Epithelial cell of esophagus (primary cell): Measurements from ENCODE around the gene TNKS2.

ENCODE experiments used
- DNase-seq: peaks from one replicate; pipeline ENCODE4 v3.0.0; 2010; ENCODE audit warnings: low read depth
- H3K4me3 ChIP-seq: 2 replicates; pipeline ENCODE4 v1.5.1; 2011; ENCODE audit warnings: mild to moderate bottlenecking, low read length, control low read depth
- TF ChIP-seq, protein P1 (sequence below): IDR thresholded peaks from 2 replicates; pipeline ENCODE4 v1.5.1; 2011; ENCODE audit warnings: low read depth, mild to moderate bottlenecking, low read length, control low read depth, inconsistent platforms; ENCODE audit not compliant: insufficient read depth; ENCODE audit errors: missing control alignments

TNKS2 gene

GRCh38 chr10:91883549-91884444 lies 85.6 kb downstream of the TNKS2 start:
- H3K4me3 ChIP-seq: no peak overlapping the region
- TF ChIP-seq, protein P1, sequence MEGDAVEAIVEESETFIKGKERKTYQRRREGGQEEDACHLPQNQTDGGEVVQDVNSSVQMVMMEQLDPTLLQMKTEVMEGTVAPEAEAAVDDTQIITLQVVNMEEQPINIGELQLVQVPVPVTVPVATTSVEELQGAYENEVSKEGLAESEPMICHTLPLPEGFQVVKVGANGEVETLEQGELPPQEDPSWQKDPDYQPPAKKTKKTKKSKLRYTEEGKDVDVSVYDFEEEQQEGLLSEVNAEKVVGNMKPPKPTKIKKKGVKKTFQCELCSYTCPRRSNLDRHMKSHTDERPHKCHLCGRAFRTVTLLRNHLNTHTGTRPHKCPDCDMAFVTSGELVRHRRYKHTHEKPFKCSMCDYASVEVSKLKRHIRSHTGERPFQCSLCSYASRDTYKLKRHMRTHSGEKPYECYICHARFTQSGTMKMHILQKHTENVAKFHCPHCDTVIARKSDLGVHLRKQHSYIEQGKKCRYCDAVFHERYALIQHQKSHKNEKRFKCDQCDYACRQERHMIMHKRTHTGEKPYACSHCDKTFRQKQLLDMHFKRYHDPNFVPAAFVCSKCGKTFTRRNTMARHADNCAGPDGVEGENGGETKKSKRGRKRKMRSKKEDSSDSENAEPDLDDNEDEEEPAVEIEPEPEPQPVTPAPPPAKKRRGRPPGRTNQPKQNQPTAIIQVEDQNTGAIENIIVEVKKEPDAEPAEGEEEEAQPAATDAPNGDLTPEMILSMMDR: no peak
- DNase-seq: peak; percentile 81

DNA sequence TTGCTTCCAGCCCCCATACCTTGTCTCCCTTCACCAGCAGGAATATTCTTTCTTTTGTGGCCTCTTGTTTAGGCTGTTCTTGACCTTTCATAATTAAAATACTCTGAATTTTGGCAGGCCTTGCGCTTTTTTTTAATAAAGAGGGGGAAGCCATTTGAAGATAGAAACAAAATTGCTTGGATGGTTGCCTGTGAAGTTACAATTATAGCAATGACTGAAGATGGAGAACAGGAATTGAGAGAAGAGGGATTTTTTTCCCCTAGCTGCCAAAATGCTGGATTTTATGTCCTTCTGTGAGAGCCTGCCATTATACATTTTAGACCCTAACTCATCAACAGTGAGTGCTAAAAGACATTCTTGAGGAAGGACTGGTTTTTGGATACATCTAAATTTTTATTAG lies 86.3 kb downstream of the TNKS2 start:
- H3K4me3 ChIP-seq: no peak overlapping the region
- DNase-seq: no peak
- TF ChIP-seq, protein P1: no peak

GRCh38 chr10:91885362-91886079 lies 87.3 kb downstream of the TNKS2 start:
- no peak overlapping the region for H3K4me3 ChIP-seq
- DNase-seq: no peak
- TF ChIP-seq, protein P1: no peak

DNA sequence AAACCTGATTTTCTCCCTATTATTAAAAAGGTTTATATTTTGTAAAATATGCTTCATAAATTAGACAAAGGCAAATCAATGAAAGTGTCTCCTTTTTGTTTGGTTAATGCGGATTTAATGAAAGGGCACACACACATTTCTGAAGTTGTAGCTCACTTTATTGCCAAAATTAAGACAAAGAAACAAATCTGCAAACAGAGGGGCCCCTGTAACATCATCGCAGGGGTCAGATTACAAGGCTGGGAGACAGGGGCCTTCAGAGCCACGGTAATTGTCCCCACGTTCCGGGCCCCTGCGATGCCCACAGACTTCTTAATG lies 88.7 kb downstream of the TNKS2 start:
- peak overlapping the region; percentile 44 for H3K4me3 ChIP-seq
- DNase-seq: no peak
- TF ChIP-seq, protein P1: no peak

DNA sequence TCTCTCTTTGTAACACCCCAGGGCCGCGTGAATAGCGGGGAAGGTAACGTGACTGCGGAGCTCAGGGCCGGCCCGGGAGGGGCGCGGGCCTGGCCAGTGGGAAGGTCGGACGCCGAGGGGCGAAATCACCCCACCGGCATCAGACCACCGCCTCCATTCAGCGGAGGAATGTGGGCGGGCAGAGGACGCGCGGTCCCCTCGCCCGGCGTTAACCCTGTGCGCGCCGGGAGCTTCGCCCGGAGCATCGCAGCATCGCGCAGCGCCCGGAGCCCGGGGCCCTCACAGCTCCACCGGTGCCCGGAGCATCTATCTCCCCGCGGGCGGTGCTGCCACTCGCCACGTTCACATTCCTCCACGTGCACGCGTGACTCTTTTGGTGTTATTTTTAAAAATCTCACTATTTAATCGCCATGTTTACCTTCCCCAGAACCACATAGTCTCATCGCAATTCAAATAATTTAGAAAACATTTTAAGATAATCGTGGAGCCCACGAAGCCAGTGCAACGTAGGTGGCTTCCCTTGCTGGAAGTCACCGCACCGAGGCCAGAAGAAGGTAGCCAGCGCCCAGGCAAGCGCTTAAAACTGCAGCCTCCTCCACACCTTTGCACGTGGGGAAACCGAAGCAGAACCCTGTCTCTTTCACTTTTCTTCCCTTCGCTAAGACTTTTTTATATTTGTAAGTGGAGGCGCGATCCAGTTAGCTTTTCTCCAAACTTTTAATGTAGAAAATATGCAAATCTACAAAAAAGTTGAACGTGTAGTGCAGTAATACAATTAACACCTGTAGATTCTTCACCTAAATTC lies 89.2 kb downstream of the TNKS2 start:
- no peak for DNase-seq
- TF ChIP-seq, protein P1: no peak
- peak overlapping the region; percentile 44 for H3K4me3 ChIP-seq

DNA sequence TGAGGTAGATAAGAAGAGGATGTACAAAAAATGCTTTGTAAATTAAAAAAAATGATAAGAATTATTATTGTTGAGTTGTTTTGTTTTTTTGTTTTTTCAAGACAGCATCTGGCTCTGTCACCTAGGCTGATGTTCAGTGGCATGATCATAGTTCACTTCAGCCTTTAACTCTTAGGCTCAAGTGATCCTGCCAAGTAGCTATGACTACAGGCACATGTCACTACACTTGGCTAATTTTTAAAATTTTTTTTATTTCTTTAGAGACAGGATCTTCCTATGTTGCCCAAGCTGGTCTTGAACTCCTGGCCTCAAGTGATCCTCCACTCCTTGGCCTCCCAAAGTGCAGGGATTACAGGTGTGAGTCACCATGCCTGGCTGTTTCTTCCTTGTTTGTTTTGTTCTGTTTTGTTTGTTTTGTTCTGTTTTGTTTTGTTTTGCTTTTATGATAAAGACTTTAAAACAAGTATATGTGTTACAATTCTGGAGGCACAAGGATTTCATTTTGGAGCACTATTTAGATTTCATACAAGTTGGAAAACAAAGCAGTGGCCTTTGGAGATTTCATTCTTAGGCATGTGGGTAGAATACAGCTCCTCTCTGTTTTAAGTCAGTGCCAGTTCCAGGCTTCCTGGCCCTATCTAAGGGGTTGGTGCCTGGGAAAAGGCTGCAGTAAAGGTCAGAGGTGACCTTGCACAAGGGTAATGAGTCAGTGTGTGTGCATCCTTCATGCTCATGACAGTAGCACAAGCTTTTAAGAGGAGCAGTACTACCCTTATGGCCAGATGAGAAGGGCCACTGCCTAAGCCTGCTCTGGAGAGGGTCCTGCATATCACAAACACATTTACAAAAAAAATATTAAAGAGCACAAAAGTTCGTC lies 93.1 kb downstream of the TNKS2 start:
- DNase-seq: peak; percentile 45
- TF ChIP-seq, protein P1: no peak
- no peak overlapping the region for H3K4me3 ChIP-seq
